ENCODE measurements around the gene TRIM10.
"Not testable (repeated sequence)": the region's sequence is repeated elsewhere in the genome, so short reads cannot be mapped to it uniquely, and the experiment has no call there.

TRIM10 gene

GRCh38 chr6:30127238-30128093 lies 33.5 kb downstream of the TRIM10 start:
- no peak for DNase-seq (ENCODE audit: low read depth)

- no peak for DNase-seq (ENCODE audit: low read depth)
Measured at GRCh38 chr6:30122515-30122914, 38.5 kb downstream of the TRIM10 start.

GRCh38 chr6:30121446-30122366 lies 39.3 kb downstream of the TRIM10 start:
- no peak for DNase-seq (ENCODE audit: low read depth)

- DNase-seq (ENCODE audit: low read depth) = not testable (repeated sequence)
Measured at GRCh38 chr6:30118691-30119090, 42.3 kb downstream of the TRIM10 start.

- no peak for DNase-seq (ENCODE audit: low read depth)
Measured at GRCh38 chr6:30116724-30117123, 44.3 kb downstream of the TRIM10 start.

- no peak for DNase-seq (ENCODE audit: low read depth)
Measured at GRCh38 chr6:30113841-30114240, 47.2 kb downstream of the TRIM10 start.

GRCh38 chr6:30113003-30113759 lies 47.8 kb downstream of the TRIM10 start, which contains the start of gene TRIM31:
Gene TRIM31 (minus strand): TSS chr6:30113090. CDS start chr6:30112805, 285 bp downstream.
- DNase-seq (ENCODE audit: low read depth) = no peak

GRCh38 chr6:30112402-30112994 lies 48.5 kb downstream of the TRIM10 start:
- no peak for DNase-seq (ENCODE audit: low read depth)

GRCh38 chr6:30111266-30111856 lies 49.6 kb downstream of the TRIM10 start:
- DNase-seq (ENCODE audit: low read depth) = no peak

GRCh38 chr6:30104661-30105060 lies 56.4 kb downstream of the TRIM10 start:
- no peak for DNase-seq (ENCODE audit: low read depth)

GRCh38 chr6:30103872-30104179 lies 57.2 kb downstream of the TRIM10 start:
- DNase-seq (ENCODE audit: low read depth) = no peak

- DNase-seq (ENCODE audit: low read depth) = peak; percentile 59
Measured at GRCh38 chr6:30102970-30103871, 57.8 kb downstream of the TRIM10 start.

- no peak for DNase-seq (ENCODE audit: low read depth)
Measured at GRCh38 chr6:30102414-30102969, 58.5 kb downstream of the TRIM10 start.

Measured in stimulated activated CD8-positive, alpha-beta memory T cell treated with anti-CD3 and anti-CD28 coated beads, Interleukin-7, amount 100 ng/mL, for 24 hours (primary cell).